Kasumi-1 (cell line): ENCODE results near the gene LRRC3.

Source experiments
- DNase-seq, 2 experiments: peaks; one replicate each; lab custom pipeline; 2025; lab: John Stamatoyannopoulos, UW

Gene LRRC3

GRCh38 chr21:44423941-44424607 is 31.2 kb upstream of the LRRC3 start:
- no peak for DNase-seq

- no peak for DNase-seq
Measured at GRCh38 chr21:44424608-44425306, 30.6 kb upstream of the LRRC3 start.

- DNase-seq: no peak
Measured at GRCh38 chr21:44425307-44425894, 29.9 kb upstream of the LRRC3 start.

GRCh38 chr21:44425895-44426662 is 29.2 kb upstream of the LRRC3 start:
- no peak for DNase-seq

GRCh38 chr21:44426663-44427191 is 28.6 kb upstream of the LRRC3 start:
- DNase-seq: no peak

GRCh38 chr21:44427241-44428120 is 27.8 kb upstream of the LRRC3 start:
- DNase-seq: no peak

- DNase-seq: peak in 1 of 2 experiments; percentile 21
Measured at GRCh38 chr21:44428281-44428960, 26.9 kb upstream of the LRRC3 start.

- DNase-seq: no peak
Measured at GRCh38 chr21:44429894-44430293, 25.4 kb upstream of the LRRC3 start.

- no peak for DNase-seq
Measured at GRCh38 chr21:44431300-44431699, 24.0 kb upstream of the LRRC3 start.

- no peak for DNase-seq
Measured at GRCh38 chr21:44432841-44433790, 22.2 kb upstream of the LRRC3 start.

GRCh38 chr21:44433791-44434567 is 21.3 kb upstream of the LRRC3 start:
- DNase-seq: no peak

- DNase-seq: no peak
Measured at GRCh38 chr21:44434568-44434925, 20.8 kb upstream of the LRRC3 start.

GRCh38 chr21:44434936-44435635 is 20.2 kb upstream of the LRRC3 start:
- no peak for DNase-seq

- no peak for DNase-seq
Measured at GRCh38 chr21:44436111-44436611, 19.1 kb upstream of the LRRC3 start.

GRCh38 chr21:44436958-44437357 is 18.4 kb upstream of the LRRC3 start:
- no peak for DNase-seq

GRCh38 chr21:44437371-44437695 is 18.0 kb upstream of the LRRC3 start:
- DNase-seq: no peak

- no peak for DNase-seq
Measured at GRCh38 chr21:44437696-44438431, 17.4 kb upstream of the LRRC3 start.
